GM12873 (cell line): ENCODE measurements around the gene KAT8.

Experiments
- TF ChIP-seq, protein P1 (sequence below): IDR thresholded peaks from 2 replicates; pipeline ENCODE4 v1.5.1; 2012; ENCODE audit warnings: low read depth, mild to moderate bottlenecking, moderate library complexity, low read length, control low read depth; ENCODE audit not compliant: insufficient read depth; ENCODE audit errors: missing control alignments

Gene KAT8

DNA sequence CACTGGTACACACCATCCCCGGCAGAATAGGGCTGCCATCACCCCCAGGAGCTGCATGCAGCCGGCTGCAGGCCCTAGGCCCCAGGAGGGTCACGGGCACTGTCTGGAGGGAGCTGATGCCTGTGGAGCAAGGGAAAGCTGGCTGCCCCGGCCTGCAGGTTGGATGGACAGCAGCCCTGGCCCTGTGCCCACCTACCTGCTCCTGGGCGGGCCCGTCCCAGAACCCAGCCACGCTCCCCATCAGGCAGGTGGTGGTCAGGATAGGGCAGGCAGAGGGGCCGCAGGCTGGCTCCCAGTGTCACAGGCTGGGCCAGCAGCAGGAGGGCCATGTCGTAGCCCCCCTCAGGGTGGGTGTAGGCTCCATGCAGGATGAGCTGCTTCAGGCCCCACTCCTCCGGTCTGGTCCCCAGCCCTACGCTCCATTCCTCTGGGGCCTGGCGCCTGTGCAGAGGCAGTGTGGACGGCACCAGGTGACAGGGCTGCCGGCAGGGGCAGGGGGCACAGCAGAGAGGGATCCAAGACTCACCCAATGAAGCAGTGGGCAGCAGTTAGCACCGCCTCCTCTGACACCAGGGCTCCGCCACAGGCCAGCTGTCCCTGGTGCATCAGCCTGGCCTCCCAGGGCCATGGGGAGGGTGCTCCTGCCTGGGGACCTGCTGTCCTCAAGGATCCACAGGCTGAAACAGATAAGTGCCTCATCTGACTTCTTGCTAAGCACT, 32.7 kb upstream of the KAT8 start:
- TF ChIP-seq, protein P1, sequence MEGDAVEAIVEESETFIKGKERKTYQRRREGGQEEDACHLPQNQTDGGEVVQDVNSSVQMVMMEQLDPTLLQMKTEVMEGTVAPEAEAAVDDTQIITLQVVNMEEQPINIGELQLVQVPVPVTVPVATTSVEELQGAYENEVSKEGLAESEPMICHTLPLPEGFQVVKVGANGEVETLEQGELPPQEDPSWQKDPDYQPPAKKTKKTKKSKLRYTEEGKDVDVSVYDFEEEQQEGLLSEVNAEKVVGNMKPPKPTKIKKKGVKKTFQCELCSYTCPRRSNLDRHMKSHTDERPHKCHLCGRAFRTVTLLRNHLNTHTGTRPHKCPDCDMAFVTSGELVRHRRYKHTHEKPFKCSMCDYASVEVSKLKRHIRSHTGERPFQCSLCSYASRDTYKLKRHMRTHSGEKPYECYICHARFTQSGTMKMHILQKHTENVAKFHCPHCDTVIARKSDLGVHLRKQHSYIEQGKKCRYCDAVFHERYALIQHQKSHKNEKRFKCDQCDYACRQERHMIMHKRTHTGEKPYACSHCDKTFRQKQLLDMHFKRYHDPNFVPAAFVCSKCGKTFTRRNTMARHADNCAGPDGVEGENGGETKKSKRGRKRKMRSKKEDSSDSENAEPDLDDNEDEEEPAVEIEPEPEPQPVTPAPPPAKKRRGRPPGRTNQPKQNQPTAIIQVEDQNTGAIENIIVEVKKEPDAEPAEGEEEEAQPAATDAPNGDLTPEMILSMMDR = no peak

DNA sequence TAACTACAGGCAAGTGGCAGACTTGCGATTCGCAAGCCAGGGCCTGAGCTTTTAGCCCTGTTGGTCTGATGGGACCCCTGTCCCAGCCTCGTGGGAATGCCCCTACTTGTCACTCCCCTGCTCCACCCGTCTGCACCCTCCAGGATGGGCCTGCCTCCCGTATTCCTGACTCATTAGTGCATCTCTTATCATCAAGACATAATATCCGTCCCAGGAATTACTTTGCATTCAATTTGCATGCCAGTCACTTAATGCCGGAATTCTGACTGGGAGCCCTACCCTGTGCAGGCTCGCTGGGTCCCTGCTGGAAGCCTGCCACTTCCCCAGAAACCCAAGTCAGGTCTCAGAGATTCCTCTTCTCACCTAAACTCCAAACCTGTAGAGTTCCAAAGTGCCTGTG, 32.1 kb upstream of the KAT8 start:
- TF ChIP-seq, protein P1 = no peak

DNA sequence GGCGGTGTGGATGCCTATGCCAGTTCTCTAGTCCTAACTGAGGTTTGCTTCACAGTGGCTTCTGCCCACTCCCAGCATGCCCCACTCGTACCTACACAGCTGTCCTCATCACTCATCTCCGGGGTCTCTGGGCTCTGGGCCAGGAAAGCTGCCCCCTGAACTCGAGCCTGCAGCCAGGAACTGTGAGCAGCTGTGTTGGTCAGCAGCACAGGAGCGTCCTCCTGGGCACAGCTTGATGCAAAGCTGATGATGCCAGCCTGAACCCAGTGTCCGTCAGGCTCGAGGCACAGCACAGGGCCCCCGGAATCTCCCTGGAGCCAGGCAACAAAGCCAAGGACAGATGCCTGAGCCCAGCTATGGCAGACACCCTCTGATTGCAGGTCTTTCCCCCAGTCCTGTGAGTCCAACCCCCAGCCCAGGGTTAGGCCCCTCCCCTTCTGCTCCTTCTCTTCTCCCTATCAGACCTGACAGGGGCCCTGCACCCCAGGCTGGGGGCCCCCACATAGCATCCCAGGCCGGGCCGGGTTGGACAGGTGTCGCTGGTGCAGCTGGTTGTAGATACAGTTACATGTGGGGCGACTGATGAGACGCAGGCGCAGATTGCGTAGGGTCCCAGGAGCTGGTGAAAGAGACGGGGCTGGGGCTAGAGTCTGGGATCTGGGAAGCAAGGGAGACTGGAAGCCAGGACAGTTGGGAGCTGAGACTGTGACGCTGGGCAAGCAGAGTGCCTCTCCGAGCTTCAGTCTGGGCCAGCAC, 31.4 kb upstream of the KAT8 start:
- TF ChIP-seq, protein P1 = no peak

DNA sequence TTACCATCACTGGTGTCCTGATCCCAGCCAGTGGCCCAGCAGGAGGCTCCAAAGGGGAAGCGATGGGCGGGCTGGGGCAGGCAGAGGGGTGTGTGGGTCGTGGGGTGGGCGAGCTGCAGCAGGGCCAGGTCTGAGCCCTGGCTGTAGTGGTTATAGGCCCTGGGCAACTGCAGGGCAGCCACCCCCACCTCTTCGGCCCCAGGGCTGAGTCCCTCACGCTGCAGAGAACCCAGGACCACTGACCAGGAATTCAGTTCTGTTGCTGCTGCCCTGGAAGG, 30.9 kb upstream of the KAT8 start:
- TF ChIP-seq, protein P1 = no peak

DNA sequence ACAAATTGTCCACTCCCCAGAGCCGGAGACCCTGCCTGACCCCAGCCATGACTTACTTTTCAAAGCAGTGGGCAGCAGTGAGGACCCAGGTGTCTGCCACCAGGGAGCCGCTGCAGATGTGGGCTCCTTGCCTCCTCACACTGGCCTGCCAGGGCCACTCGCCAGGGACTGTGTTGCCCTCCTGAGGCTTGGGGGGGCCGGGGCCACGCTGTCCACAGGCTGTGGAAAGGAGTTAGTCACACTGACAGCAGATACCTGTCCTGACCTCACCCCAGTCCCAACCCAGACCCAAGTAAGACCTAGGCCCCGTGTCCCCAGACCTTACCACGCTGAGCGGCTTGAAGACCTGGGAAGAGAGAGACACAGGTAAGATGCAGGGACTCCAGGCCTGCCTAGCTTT, 30.0 kb upstream of the KAT8 start:
- TF ChIP-seq, protein P1 = no peak

DNA sequence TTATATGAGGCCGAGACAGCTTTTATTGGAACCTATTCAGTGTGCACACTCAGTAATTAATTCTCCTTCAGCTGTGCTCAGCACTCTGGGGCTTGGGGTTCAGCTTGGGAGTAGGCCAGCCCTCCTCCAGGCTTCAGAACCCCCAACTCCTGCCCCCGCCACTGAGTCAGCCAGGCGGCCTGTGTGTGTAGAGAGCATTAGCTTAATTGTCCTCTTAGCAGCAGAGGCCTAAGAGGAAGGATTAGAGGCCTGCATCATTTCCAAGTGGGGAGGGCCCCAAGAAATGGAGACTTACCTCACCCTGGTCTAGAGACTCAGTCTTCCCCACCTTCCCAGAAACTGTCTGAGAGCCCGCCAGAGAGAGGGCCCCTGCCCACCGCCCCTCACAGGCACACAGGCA, 29.5 kb upstream of the KAT8 start:
- TF ChIP-seq, protein P1 = no peak

DNA sequence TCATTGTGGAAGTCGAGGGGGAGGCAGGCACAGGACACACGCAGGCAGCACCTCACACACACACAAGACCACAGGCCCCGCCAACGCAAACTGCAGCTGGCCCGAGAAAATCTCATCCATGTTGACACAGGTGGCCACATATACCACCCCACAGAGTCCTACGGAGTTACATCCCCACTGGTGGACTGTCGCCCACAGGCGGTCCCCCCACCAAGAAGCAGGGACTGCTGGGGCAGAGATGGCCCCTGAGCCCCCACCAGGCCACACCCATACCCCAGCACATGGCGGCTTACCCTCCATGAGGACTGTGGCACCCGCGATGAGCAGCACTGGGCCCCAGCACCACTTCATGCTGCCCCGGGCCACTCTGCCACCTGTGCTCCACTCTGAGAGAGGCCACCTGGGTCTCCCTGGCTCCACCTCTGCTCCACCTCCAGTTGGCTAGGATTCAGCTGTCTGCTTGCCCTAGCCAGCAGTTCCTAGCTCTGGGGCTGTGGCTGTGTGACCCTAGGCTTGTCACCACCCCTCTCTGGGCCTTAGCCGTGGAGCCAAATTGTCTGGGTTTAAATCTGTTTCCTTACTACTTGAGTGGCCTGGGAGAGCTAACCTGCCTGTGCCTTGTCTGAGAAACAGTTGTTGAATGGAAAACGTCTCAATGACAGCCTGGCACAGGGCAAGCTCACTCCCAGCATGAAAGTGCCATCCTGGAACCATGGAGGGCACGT, 28.8 kb upstream of the KAT8 start, which contains the start of gene PRSS53:
Gene PRSS53, minus strand, starts transcription at position 485 of the 725 bp plus-strand sequence. Its CDS starts 134 bp downstream, at position 351.
- TF ChIP-seq, protein P1 = no peak
